Mammary epithelial cell (primary cell): ENCODE data around the gene KCNMB2.

Experiments used
- EZH2 ChIP-seq: IDR thresholded peaks from 2 replicates; pipeline ENCODE4 v1.6.1; 2012; ENCODE audit warnings: low read length, inconsistent platforms, borderline replicate concordance
- TF ChIP-seq, protein P1 (sequence below), 2 donors: IDR thresholded peaks in 1 of 2; conservative IDR thresholded peaks in 1 of 2; 2 replicates each; pipeline ENCODE4 v1.5.1; 2011 to 2012; ENCODE audit warnings: inconsistent platforms in 2 of 2, low read length in 2 of 2, mild to moderate bottlenecking in 2 of 2, control low read depth in 1 of 2, low read depth in 1 of 2; ENCODE audit not compliant: insufficient read depth in 1 of 2; ENCODE audit errors: extremely low read depth in 1 of 2

DNA sequence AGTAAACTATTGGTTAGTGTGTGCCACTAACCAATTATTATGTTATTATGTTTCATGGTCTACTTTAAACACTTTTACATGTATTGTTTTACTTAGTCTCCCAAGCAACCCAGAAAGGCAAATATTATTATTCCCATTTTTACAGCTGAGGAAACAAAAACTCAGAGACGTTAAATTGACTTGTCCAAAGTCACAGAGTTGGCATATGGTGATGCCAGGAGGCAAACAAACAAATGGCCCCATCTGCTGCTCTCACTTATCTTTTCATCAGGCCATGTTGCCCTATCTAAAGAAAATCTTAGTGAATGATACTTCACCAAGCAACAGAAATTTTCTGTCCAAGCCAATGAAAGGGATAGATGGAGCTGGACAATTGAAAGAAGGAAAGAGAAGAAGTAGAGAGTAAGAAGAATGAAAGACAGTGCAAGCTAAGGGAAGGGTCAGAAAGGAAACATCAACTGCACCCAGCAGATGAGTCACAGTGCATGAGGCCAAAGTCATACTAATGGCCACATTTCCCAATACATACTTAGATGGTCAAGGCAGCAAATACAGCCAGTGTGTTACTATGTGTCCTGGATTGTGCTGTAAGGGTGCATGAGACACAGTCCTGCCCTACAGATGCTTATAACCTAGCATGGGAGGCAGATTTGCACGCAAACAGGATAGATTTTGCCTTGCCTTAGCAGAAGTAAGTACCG is 266.9 kb downstream of the KCNMB2 start:
- TF ChIP-seq, protein P1, sequence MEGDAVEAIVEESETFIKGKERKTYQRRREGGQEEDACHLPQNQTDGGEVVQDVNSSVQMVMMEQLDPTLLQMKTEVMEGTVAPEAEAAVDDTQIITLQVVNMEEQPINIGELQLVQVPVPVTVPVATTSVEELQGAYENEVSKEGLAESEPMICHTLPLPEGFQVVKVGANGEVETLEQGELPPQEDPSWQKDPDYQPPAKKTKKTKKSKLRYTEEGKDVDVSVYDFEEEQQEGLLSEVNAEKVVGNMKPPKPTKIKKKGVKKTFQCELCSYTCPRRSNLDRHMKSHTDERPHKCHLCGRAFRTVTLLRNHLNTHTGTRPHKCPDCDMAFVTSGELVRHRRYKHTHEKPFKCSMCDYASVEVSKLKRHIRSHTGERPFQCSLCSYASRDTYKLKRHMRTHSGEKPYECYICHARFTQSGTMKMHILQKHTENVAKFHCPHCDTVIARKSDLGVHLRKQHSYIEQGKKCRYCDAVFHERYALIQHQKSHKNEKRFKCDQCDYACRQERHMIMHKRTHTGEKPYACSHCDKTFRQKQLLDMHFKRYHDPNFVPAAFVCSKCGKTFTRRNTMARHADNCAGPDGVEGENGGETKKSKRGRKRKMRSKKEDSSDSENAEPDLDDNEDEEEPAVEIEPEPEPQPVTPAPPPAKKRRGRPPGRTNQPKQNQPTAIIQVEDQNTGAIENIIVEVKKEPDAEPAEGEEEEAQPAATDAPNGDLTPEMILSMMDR (conservative IDR thresholded peaks at IDR 0.05 in 1 of 2, IDR thresholded peaks at IDR 0.05 in 1 of 2; ENCODE audit: extremely low read depth in 1 of 2, insufficient read depth in 1 of 2, low read depth in 1 of 2, low read length in 2 of 2), result no peak
- no peak for TF ChIP-seq EZH2
